Lower leg skin (tissue), 3 donors: ENCODE results near the gene DNAI2.

Source experiments
- POLR2A ChIP-seq, 2 donors: fragments of 450-650 bp; IDR thresholded peaks; one replicate each; pipeline ENCODE4 v1.6.1; 2016 to 2017; ENCODE audit warnings: antibody characterized with exemption in 2 of 2, mild to moderate bottlenecking in 1 of 2, moderate library complexity in 1 of 2
- TF ChIP-seq, protein P1 (sequence below), 3 donors: fragments of 450-650 bp; IDR thresholded peaks; one replicate each; pipeline ENCODE4 v1.5.1; 2016; ENCODE audit warnings: antibody characterized with exemption in 3 of 3, mild to moderate bottlenecking in 3 of 3, moderate library complexity in 2 of 3

DNA sequence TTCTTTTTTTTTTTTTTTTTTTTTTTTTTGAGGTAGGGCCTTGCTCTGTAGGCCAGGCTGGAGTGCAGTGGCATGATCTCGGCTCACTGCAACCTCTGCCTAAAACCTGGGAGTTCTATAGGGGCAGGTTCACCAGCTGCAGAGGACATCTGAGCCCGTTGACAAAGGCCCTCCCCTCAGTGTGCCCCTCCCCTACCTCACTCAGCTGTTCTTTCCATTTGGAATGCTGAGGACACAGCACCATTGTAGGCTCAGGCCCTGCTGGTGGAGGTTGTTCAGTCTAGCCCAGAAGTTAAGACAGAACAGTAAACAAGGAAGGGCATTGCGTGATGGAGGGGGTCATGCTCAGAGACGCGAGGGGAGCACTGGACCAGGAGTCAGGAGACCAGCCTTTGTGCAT is 30.1 kb downstream of the DNAI2 start:
- TF ChIP-seq, protein P1, sequence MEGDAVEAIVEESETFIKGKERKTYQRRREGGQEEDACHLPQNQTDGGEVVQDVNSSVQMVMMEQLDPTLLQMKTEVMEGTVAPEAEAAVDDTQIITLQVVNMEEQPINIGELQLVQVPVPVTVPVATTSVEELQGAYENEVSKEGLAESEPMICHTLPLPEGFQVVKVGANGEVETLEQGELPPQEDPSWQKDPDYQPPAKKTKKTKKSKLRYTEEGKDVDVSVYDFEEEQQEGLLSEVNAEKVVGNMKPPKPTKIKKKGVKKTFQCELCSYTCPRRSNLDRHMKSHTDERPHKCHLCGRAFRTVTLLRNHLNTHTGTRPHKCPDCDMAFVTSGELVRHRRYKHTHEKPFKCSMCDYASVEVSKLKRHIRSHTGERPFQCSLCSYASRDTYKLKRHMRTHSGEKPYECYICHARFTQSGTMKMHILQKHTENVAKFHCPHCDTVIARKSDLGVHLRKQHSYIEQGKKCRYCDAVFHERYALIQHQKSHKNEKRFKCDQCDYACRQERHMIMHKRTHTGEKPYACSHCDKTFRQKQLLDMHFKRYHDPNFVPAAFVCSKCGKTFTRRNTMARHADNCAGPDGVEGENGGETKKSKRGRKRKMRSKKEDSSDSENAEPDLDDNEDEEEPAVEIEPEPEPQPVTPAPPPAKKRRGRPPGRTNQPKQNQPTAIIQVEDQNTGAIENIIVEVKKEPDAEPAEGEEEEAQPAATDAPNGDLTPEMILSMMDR (IDR thresholded peaks at IDR 0.05): no peak
- TF ChIP-seq POLR2A (IDR thresholded peaks at IDR 0.05): no peak
